ENCODE data around the gene TOX2.

TOX2 gene

DNA sequence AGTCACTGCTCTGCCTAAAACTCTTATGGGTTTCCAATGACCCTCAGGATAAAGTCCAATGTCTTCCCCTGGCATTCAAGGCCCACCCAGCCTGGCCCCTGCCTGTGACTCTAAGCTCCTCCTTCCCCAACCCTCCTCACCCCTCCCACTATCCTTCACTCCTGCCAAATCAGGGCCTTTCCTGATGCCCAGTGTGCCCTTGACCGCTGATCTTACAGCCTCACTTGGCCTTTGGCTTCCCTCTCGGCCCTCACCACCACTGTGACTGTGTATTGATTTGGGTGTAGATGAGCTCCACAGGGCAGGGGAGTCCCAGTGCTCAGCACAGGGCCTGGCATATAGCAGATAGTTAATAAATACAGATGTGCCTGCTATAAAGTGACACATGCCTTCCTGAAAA lies 115.7 kb downstream of the TOX2 start:
- Mint-ChIP-seq H3K27ac (no peak overlapping the region), H3K4me3 (no peak overlapping the region), H3K9me3 (peaks cover 3% of the 10 kb centered on the region), H3K27me3 (ENCODE audit: low read depth) (peaks cover 41% of the 10 kb centered on the region), H3K36me3 (ENCODE audit: low read depth) (no peaks in the 10 kb centered on the region), H3K4me1 (no peaks in the 10 kb centered on the region)
- TF ChIP-seq, protein P1, sequence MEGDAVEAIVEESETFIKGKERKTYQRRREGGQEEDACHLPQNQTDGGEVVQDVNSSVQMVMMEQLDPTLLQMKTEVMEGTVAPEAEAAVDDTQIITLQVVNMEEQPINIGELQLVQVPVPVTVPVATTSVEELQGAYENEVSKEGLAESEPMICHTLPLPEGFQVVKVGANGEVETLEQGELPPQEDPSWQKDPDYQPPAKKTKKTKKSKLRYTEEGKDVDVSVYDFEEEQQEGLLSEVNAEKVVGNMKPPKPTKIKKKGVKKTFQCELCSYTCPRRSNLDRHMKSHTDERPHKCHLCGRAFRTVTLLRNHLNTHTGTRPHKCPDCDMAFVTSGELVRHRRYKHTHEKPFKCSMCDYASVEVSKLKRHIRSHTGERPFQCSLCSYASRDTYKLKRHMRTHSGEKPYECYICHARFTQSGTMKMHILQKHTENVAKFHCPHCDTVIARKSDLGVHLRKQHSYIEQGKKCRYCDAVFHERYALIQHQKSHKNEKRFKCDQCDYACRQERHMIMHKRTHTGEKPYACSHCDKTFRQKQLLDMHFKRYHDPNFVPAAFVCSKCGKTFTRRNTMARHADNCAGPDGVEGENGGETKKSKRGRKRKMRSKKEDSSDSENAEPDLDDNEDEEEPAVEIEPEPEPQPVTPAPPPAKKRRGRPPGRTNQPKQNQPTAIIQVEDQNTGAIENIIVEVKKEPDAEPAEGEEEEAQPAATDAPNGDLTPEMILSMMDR (IDR thresholded peaks at IDR 0.05; ENCODE audit: unreplicated experiment in 3 of 3) = no peak

DNA sequence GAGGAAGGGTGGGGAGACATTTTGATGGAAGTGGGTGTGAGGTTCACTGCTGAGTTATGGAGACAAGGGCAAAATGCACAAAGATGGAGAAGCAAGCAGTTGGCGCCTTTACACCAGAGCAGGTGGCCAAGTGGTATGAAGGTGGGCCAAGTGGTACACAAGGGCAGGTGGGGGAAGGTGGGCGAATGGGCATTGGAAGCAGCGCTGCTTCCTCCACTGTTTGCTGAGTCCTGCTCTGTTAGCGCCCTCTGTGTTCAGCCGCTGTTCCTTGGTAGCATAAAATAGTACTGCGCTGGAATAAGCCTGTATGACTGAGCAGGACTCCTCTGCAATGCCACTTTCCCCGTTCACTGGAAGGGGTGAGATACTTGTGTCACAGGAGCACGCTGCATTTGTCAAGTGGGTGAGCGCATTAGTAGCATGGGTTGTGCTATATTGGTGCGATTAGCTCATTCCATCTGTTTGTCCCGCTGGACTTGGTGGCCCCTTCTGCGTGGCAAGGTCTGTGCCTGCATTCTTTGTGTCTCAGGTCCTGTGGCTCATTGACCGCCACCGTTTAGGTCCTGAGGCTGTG lies 116.4 kb downstream of the TOX2 start:
- TF ChIP-seq, protein P1 (IDR thresholded peaks at IDR 0.05; ENCODE audit: unreplicated experiment in 3 of 3) = no peak
- Mint-ChIP-seq H3K27me3 (ENCODE audit: low read depth) (peaks cover 41% of the 10 kb centered on the region), H3K4me3 (no peak overlapping the region)

DNA sequence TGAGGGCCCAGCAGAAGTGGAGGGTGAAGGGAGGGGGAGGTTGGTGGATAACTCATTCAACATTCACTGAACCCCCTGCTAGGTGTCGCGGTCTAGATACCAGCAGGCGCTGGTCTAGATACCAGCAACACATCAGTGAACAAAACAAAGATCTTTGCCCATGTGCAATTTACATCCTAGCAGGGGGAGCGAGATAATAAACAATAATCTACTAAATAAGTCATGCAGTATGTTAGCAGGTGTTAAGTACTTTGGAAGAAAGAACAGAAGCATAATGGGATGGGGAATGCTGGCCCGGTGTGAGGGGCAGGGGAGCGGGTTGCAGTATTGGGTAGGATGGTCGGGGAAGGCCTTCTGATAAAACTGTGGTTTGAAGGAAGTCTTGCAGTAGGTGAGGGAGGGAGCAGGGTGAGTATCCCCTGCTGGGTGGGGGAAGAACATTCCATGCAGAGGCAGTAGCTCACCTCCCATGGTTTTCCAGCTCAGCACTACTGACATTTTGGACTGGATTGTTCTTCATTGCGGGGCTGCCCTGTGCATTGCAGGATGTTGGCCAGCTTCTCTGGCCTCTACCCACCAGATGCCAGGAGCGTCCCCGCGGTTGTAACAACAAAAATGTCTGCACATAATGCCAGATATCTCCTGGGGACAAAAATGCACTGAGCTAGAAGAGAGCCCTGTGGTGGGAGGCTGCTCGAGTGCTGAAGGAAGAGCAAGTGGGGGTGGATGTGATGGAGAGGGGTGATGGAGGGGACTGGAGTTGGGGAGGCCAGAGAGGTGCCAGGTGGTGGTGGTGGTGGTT lies 117.3 kb downstream of the TOX2 start:
- no peaks in the 10 kb centered on the region for H3K4me1 Mint-ChIP-seq
- TF ChIP-seq, protein P1 (IDR thresholded peaks at IDR 0.05; ENCODE audit: unreplicated experiment in 3 of 3) = no peak
- H3K9me3 Mint-ChIP-seq = peaks cover 3% of the 10 kb centered on the region
- no peak overlapping the region for H3K4me3 Mint-ChIP-seq
- no peak overlapping the region for H3K27ac Mint-ChIP-seq
- peaks cover 41% of the 10 kb centered on the region for H3K27me3 Mint-ChIP-seq (ENCODE audit: low read depth)
- no peaks in the 10 kb centered on the region for H3K36me3 Mint-ChIP-seq (ENCODE audit: low read depth)

More for the DNA sequence above, 116.4 kb downstream of the TOX2 start:
- H3K9me3 Mint-ChIP-seq = peaks cover 3% of the 10 kb centered on the region
- H3K27ac Mint-ChIP-seq = no peak overlapping the region
- no peaks in the 10 kb centered on the region for H3K36me3 Mint-ChIP-seq (ENCODE audit: low read depth)
- H3K4me1 Mint-ChIP-seq = no peaks in the 10 kb centered on the region

- no peaks in the 10 kb centered on the region for H3K4me1 Mint-ChIP-seq
- H3K9me3 Mint-ChIP-seq = peaks cover 3% of the 10 kb centered on the region
Observed at GRCh38 chr20:44032583-44033331, 118.1 kb downstream of the TOX2 start.

GRCh38 chr20:44033344-44033743 lies 118.7 kb downstream of the TOX2 start:
- Mint-ChIP-seq H3K4me1 (no peaks in the 10 kb centered on the region), H3K27ac (no peak overlapping the region), H3K36me3 (ENCODE audit: low read depth) (no peaks in the 10 kb centered on the region), H3K27me3 (ENCODE audit: low read depth) (peaks cover 45% of the 10 kb centered on the region), H3K4me3 (no peak overlapping the region), H3K9me3 (peaks cover 3% of the 10 kb centered on the region)
- TF ChIP-seq, protein P1 (IDR thresholded peaks at IDR 0.05; ENCODE audit: unreplicated experiment in 3 of 3) = no peak

More at GRCh38 chr20:44032583-44033331, 118.1 kb downstream of the TOX2 start:
- H3K36me3 Mint-ChIP-seq (ENCODE audit: low read depth) = no peaks in the 10 kb centered on the region
- TF ChIP-seq, protein P1 (IDR thresholded peaks at IDR 0.05; ENCODE audit: unreplicated experiment in 3 of 3) = no peak
- H3K27ac Mint-ChIP-seq = no peak overlapping the region
- no peak overlapping the region for H3K4me3 Mint-ChIP-seq
- H3K27me3 Mint-ChIP-seq (ENCODE audit: low read depth) = peaks cover 47% of the 10 kb centered on the region
